ENCODE measurements around the gene PTPN22.

The PTPN22 gene

GRCh38 chr1:113916974-113917373 is 45.5 kb upstream of the PTPN22 start:
- Histone ChIP-seq H3K27me3 (ENCODE audit: insufficient read depth, low read length, poor library complexity) (no peaks in the 10 kb centered on the region), H4K20me1 (ENCODE audit: insufficient read depth, low read length) (peaks cover 16% of the 10 kb centered on the region; the same call in 1 of the 2 replicates), H2AFZ (ENCODE audit: low read depth, low read length) (no peak overlapping the region), H3K4me3 (ENCODE audit: low read depth in 1 of 2, low read length in 2 of 2) (no peak overlapping the region), H3K9me3 (ENCODE audit: insufficient read depth, low read length, severe bottlenecking) (no peaks in the 10 kb centered on the region), H3K4me1 (ENCODE audit: insufficient read depth, low read length) (no peaks in the 10 kb centered on the region), H3K4me2 (ENCODE audit: insufficient read depth, low read length) (no peak overlapping the region), H3K36me3 (ENCODE audit: insufficient read depth, low read length) (peaks cover 24% of the 10 kb centered on the region), H3K27ac (ENCODE audit: low read length) (no peak overlapping the region), H3K79me2 (ENCODE audit: insufficient read depth, low read length) (peaks cover 2% of the 10 kb centered on the region), H3K9ac (ENCODE audit: low read depth, low read length) (no peak overlapping the region)
- no peak for ATAC-seq (ENCODE audit: insufficient read depth, low read depth)
- TF ChIP-seq EZH2 (IDR thresholded peaks at IDR 0.05; ENCODE audit: borderline replicate concordance, low read depth, low read length, severe bottlenecking), result no peak
- TF ChIP-seq, protein P1, sequence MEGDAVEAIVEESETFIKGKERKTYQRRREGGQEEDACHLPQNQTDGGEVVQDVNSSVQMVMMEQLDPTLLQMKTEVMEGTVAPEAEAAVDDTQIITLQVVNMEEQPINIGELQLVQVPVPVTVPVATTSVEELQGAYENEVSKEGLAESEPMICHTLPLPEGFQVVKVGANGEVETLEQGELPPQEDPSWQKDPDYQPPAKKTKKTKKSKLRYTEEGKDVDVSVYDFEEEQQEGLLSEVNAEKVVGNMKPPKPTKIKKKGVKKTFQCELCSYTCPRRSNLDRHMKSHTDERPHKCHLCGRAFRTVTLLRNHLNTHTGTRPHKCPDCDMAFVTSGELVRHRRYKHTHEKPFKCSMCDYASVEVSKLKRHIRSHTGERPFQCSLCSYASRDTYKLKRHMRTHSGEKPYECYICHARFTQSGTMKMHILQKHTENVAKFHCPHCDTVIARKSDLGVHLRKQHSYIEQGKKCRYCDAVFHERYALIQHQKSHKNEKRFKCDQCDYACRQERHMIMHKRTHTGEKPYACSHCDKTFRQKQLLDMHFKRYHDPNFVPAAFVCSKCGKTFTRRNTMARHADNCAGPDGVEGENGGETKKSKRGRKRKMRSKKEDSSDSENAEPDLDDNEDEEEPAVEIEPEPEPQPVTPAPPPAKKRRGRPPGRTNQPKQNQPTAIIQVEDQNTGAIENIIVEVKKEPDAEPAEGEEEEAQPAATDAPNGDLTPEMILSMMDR (IDR thresholded peaks at IDR 0.05; ENCODE audit: borderline replicate concordance, extremely low read depth, low read length, poor library complexity, severe bottlenecking), result no peak
- no peak for DNase-seq

DNA sequence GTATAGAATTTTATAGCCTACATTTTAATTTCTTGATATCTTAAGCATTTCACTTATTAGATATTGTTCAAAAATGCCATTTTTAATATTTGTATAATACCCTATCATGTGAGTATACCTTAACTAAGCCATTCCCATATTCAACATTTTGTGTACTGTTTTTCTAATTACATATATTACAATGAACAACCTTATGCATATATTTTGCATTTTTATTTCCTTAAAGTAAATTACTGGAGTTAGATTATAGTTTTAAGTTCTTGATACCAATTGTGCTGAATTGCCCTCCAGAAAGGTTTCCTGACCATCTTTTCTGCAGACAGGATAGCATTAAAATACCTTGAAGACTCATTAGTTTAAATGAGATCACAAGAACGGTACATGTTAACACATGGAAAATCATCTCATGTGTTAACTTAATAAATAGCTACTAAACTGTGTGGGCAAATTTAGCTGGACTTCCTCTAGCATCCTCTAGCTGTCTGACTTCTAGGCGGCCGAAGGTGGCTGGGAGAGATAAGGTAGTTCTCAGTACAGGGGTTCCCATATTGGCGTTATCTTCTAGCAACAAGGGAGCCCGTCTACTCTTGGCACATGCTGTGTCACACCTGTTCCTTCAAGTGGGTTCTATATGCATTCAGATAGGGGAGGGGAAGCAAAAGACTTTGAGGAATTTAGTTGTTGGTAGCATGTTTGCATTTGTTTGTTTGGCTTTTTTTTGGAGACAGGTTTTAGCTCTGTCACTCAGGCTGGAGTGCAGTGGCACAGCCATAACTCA is 42.6 kb upstream of the PTPN22 start:
- no peak for TF ChIP-seq EZH2 (IDR thresholded peaks at IDR 0.05; ENCODE audit: borderline replicate concordance, low read depth, low read length, severe bottlenecking)
- TF ChIP-seq, protein P1 (IDR thresholded peaks at IDR 0.05; ENCODE audit: borderline replicate concordance, extremely low read depth, low read length, poor library complexity, severe bottlenecking), result no peak
- H3K36me3 ChIP-seq (ENCODE audit: insufficient read depth, low read length), result peaks cover 52% of the 10 kb centered on the region
- no peaks in the 10 kb centered on the region for H3K9me3 ChIP-seq (ENCODE audit: insufficient read depth, low read length, severe bottlenecking)
- no peak for ATAC-seq (ENCODE audit: insufficient read depth, low read depth)
- H3K79me2 ChIP-seq (ENCODE audit: insufficient read depth, low read length), result peaks cover 29% of the 10 kb centered on the region
- H3K27ac ChIP-seq (ENCODE audit: low read length), result no peak overlapping the region
- no peaks in the 10 kb centered on the region for H3K27me3 ChIP-seq (ENCODE audit: insufficient read depth, low read length, poor library complexity)
- H3K4me3 ChIP-seq (ENCODE audit: low read depth in 1 of 2, low read length in 2 of 2), result no peak overlapping the region
- H2AFZ ChIP-seq (ENCODE audit: low read depth, low read length), result no peak overlapping the region
- peaks cover 27% of the 10 kb centered on the region; the same call in 1 of the 2 replicates for H4K20me1 ChIP-seq (ENCODE audit: insufficient read depth, low read length)
- peaks cover 4% of the 10 kb centered on the region; the same call in 1 of the 2 replicates for H3K4me1 ChIP-seq (ENCODE audit: insufficient read depth, low read length)
- no peak for DNase-seq
- H3K9ac ChIP-seq (ENCODE audit: low read depth, low read length), result no peak overlapping the region
- H3K4me2 ChIP-seq (ENCODE audit: insufficient read depth, low read length), result no peak overlapping the region

DNA sequence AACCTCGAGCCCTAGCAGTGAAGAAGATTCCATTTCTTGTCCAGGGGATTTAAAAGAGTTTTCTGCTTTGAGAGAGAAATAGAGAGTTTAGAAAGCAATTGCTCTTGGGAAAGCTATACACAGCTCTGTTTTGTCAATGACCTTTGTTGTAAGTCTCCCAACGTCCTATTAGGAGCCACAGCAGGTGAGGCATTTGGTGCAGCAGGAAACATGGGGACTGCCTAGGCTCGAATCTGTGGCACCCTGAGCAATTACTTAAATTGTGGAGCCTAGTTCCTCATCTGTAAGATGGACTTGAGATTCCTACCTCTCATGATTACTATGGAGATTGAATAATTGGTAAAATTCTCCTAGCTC is 41.8 kb upstream of the PTPN22 start:
- Histone ChIP-seq H3K9me3 (ENCODE audit: insufficient read depth, low read length, severe bottlenecking) (no peaks in the 10 kb centered on the region), H3K4me3 (ENCODE audit: low read depth in 1 of 2, low read length in 2 of 2) (no peak overlapping the region), H4K20me1 (ENCODE audit: insufficient read depth, low read length) (peaks cover 27% of the 10 kb centered on the region; the same call in 1 of the 2 replicates), H3K27me3 (ENCODE audit: insufficient read depth, low read length, poor library complexity) (no peaks in the 10 kb centered on the region), H2AFZ (ENCODE audit: low read depth, low read length) (no peak overlapping the region), H3K9ac (ENCODE audit: low read depth, low read length) (no peak overlapping the region), H3K4me1 (ENCODE audit: insufficient read depth, low read length) (peaks cover 9% of the 10 kb centered on the region; the same call in 1 of the 2 replicates), H3K27ac (ENCODE audit: low read length) (no peak overlapping the region), H3K4me2 (ENCODE audit: insufficient read depth, low read length) (no peak overlapping the region), H3K36me3 (ENCODE audit: insufficient read depth, low read length) (peaks cover 60% of the 10 kb centered on the region), H3K79me2 (ENCODE audit: insufficient read depth, low read length) (peaks cover 36% of the 10 kb centered on the region)
- no peak for ATAC-seq (ENCODE audit: insufficient read depth, low read depth)
- TF ChIP-seq, protein P1 (IDR thresholded peaks at IDR 0.05; ENCODE audit: borderline replicate concordance, extremely low read depth, low read length, poor library complexity, severe bottlenecking), result no peak
- TF ChIP-seq EZH2 (IDR thresholded peaks at IDR 0.05; ENCODE audit: borderline replicate concordance, low read depth, low read length, severe bottlenecking), result no peak
- no peak for DNase-seq

All from DND-41 (cell line).